Duodenal mucosa (tissue), 2 donors: Measurements from ENCODE around the gene HEMK1.

Experiments used
- H3K27ac ChIP-seq: one replicate; pipeline ENCODE4 v1.7.0; 2013; ENCODE audit warnings: low read depth, low read length
- H3K27me3 ChIP-seq, 2 donors: one replicate each; pipeline ENCODE4 v1.7.0; 2013; ENCODE audit warnings: low read length in 2 of 2, control low read depth in 1 of 2; ENCODE audit not compliant: insufficient read depth in 2 of 2, control insufficient read depth in 1 of 2
- H3K36me3 ChIP-seq, 2 donors: one replicate each; pipeline ENCODE4 v1.7.0; 2013; ENCODE audit warnings: low read length in 2 of 2, control low read depth in 1 of 2; ENCODE audit not compliant: insufficient read depth in 2 of 2, control insufficient read depth in 1 of 2
- H3K4me1 ChIP-seq, 2 donors: one replicate each; pipeline ENCODE4 v1.7.0; 2013; ENCODE audit warnings: low read length in 2 of 2, control low read depth in 1 of 2; ENCODE audit not compliant: insufficient read depth in 2 of 2, control insufficient read depth in 1 of 2
- H3K4me3 ChIP-seq, 2 donors: one replicate each; pipeline ENCODE4 v1.7.0; 2013; ENCODE audit warnings: low read length in 2 of 2, low read depth in 1 of 2
- H3K9ac ChIP-seq, 2 donors: one replicate each; pipeline ENCODE4 v1.7.0; 2013; ENCODE audit warnings: low read length in 2 of 2, low read depth in 1 of 2
- H3K9me3 ChIP-seq, 2 donors: one replicate each; pipeline ENCODE4 v1.7.0; 2013; ENCODE audit warnings: low read length in 2 of 2, control low read depth in 1 of 2; ENCODE audit not compliant: control insufficient read depth in 1 of 2

Gene HEMK1

GRCh38 chr3:50607271-50608091 lies 38.2 kb downstream of the HEMK1 start:
- Histone ChIP-seq H3K9ac (peak overlapping the region in 1 of 2 donors; percentile 30), H3K4me3 (peak overlapping the region in 1 of 2 donors; percentile 92), H3K36me3 (peaks cover 32 to 47% of the 10 kb centered on the region in 2 donors), H3K27me3 (no peaks in the 10 kb centered on the region), H3K27ac (no peak overlapping the region), H3K9me3 (no peaks in the 10 kb centered on the region), H3K4me1 (peaks cover 73 to 79% of the 10 kb centered on the region in 2 donors)

GRCh38 chr3:50608278-50608677 lies 39.0 kb downstream of the HEMK1 start:
- Histone ChIP-seq H3K4me3 (peak overlapping the region; percentile 89 to 92), H3K36me3 (peaks cover 32 to 47% of the 10 kb centered on the region in 2 donors), H3K9me3 (no peaks in the 10 kb centered on the region), H3K27me3 (no peaks in the 10 kb centered on the region), H3K9ac (peak overlapping the region; percentile 26 to 88), H3K4me1 (peaks cover 71 to 78% of the 10 kb centered on the region in 2 donors), H3K27ac (no peak overlapping the region)

- Histone ChIP-seq H3K9ac (peak overlapping the region; percentile 88 to 97), H3K4me3 (peak overlapping the region; percentile 89 to 92), H3K36me3 (peaks cover 32 to 44% of the 10 kb centered on the region in 2 donors), H3K4me1 (peaks cover 71 to 77% of the 10 kb centered on the region in 2 donors), H3K27ac (peak overlapping the region; percentile 37), H3K9me3 (no peaks in the 10 kb centered on the region), H3K27me3 (no peaks in the 10 kb centered on the region)
Measured at GRCh38 chr3:50609071-50609762, 39.9 kb downstream of the HEMK1 start.

GRCh38 chr3:50609763-50610085 lies 40.4 kb downstream of the HEMK1 start:
- peaks cover 67 to 74% of the 10 kb centered on the region in 2 donors for H3K4me1 ChIP-seq
- H3K27me3 ChIP-seq: no peaks in the 10 kb centered on the region
- H3K4me3 ChIP-seq: peak overlapping the region; percentile 89 to 92
- peak overlapping the region; percentile 88 to 97 for H3K9ac ChIP-seq
- H3K9me3 ChIP-seq: no peaks in the 10 kb centered on the region
- peaks cover 28 to 40% of the 10 kb centered on the region in 2 donors for H3K36me3 ChIP-seq
- H3K27ac ChIP-seq: peak overlapping the region; percentile 37

GRCh38 chr3:50610181-50610971 lies 41.1 kb downstream of the HEMK1 start:
- peak overlapping the region; percentile 89 for H3K27ac ChIP-seq
- no peaks in the 10 kb centered on the region for H3K27me3 ChIP-seq
- peak overlapping the region; percentile 88 to 97 for H3K9ac ChIP-seq
- H3K9me3 ChIP-seq: no peaks in the 10 kb centered on the region
- H3K36me3 ChIP-seq: peaks cover 24 to 34% of the 10 kb centered on the region in 2 donors
- peak overlapping the region; percentile 89 to 92 for H3K4me3 ChIP-seq
- H3K4me1 ChIP-seq: peaks cover 62 to 70% of the 10 kb centered on the region in 2 donors

GRCh38 chr3:50610992-50611463 lies 41.7 kb downstream of the HEMK1 start:
- H3K4me1 ChIP-seq: peaks cover 55 to 66% of the 10 kb centered on the region in 2 donors
- peak overlapping the region; percentile 88 to 97 for H3K9ac ChIP-seq
- no peaks in the 10 kb centered on the region for H3K27me3 ChIP-seq
- H3K9me3 ChIP-seq: no peaks in the 10 kb centered on the region
- peaks cover 24 to 29% of the 10 kb centered on the region in 2 donors for H3K36me3 ChIP-seq
- H3K4me3 ChIP-seq: peak overlapping the region; percentile 89 to 92
- peak overlapping the region; percentile 89 for H3K27ac ChIP-seq

- Histone ChIP-seq H3K4me3 (peak within 1 kb of the TSS; percentile 89 to 92), H3K9me3 (no peaks in the 10 kb centered on the region), H3K9ac (peak within 1 kb of the TSS; percentile 88 to 97), H3K4me1 (peaks cover 50 to 67% of the 10 kb centered on the region in 2 donors), H3K36me3 (peaks cover 22 to 23% of the 10 kb centered on the region in 2 donors), H3K27me3 (no peaks in the 10 kb centered on the region), H3K27ac (peak within 1 kb of the TSS; percentile 89)
Measured at GRCh38 chr3:50611464-50612233, 42.3 kb downstream of the HEMK1 start, which contains the start of gene CISH. TSS of gene CISH (minus strand) at chr3:50611774. CDS start at chr3:50611650, 124 bp downstream.

GRCh38 chr3:50612234-50612882 lies 43.0 kb downstream of the HEMK1 start:
- Histone ChIP-seq H3K9ac (peak overlapping the region; percentile 43 to 88), H3K9me3 (no peaks in the 10 kb centered on the region), H3K27ac (peak overlapping the region; percentile 89), H3K27me3 (no peaks in the 10 kb centered on the region), H3K4me1 (peaks cover 43 to 60% of the 10 kb centered on the region in 2 donors), H3K36me3 (peaks cover 15 to 16% of the 10 kb centered on the region in 2 donors), H3K4me3 (peak overlapping the region; percentile 54 to 89)
